K562 (cell line): ENCODE measurements around the gene EHD2. TPM values are rescaled to one million over a fixed set of nuclear protein-coding genes. Genes with fewer than 3 reads are reported as not detected.

Experiments
- ASH1L ChIP-seq: fragments of 450-650 bp; IDR thresholded peaks from 2 replicates; pipeline ENCODE4 v1.6.1; 2018; ENCODE audit warnings: borderline replicate concordance, mild to moderate bottlenecking, low read depth; ENCODE audit not compliant: partially characterized antibody
- CCNT2 ChIP-seq: IDR thresholded peaks from 2 replicates; pipeline ENCODE4 v1.6.1; 2011; ENCODE audit warnings: borderline replicate concordance, low read depth, mild to moderate bottlenecking, moderate library complexity, mixed read lengths, low read length; ENCODE audit not compliant: insufficient read length; ENCODE audit errors: extremely low read depth
- DLX4 ChIP-seq: fragments of 250-450 bp; sonication (Bioruptor Pico); IDR thresholded peaks from 2 replicates; pipeline ENCODE4 v1.6.1; 2021; ENCODE audit warnings: mild to moderate bottlenecking
- ERF ChIP-seq: fragments of 450-650 bp; formaldehyde crosslinking; IDR thresholded peaks from 2 replicates; pipeline ENCODE4 v1.4.0; 2020; ENCODE audit warnings: mild to moderate bottlenecking, mixed read lengths
- ETS2 ChIP-seq: IDR thresholded peaks from 2 replicates; pipeline ENCODE4 v1.6.1; 2016; ENCODE audit warnings: borderline replicate concordance, missing genetic modification characterization, mild to moderate bottlenecking, moderate library complexity, missing compliant biosample characterization; ENCODE audit not compliant: poor library complexity, severe bottlenecking
- EWSR1 ChIP-seq: fragments of 450-650 bp; IDR thresholded peaks from 2 replicates; pipeline ENCODE4 v1.6.1; 2018; ENCODE audit warnings: borderline replicate concordance, mild to moderate bottlenecking, low read depth, moderate library complexity; ENCODE audit not compliant: partially characterized antibody
- FOS ChIP-seq: IDR thresholded peaks from 3 replicates; pipeline ENCODE4 v1.6.1; 2011; ENCODE audit not compliant: insufficient read length; ENCODE audit errors: extremely low read depth
- FOXA3 ChIP-seq, 2 experiments: fragments of 450-650 bp in 1 of 2; sonication (generic) in 1 of 2; formaldehyde crosslinking; IDR thresholded peaks in 1 of 2; conservative IDR thresholded peaks in 1 of 2; 2 replicates each; pipeline versions ENCODE4 v1.4.0 to v1.8.0; 2020 to 2022; ENCODE audit warnings: mild to moderate bottlenecking in 2 of 2, missing genetic modification reagents in 1 of 2
- FOXM1 ChIP-seq, 2 experiments: fragments of 450-650 bp in 1 of 2; sonication (generic) in 1 of 2; formaldehyde crosslinking in 1 of 2; IDR thresholded peaks; 2 replicates each; pipeline versions ENCODE4 v1.6.1 to v1.9.0; 2017 to 2022; ENCODE audit warnings: low read depth in 2 of 2, mild to moderate bottlenecking in 2 of 2, missing genetic modification reagents in 1 of 2, moderate library complexity in 1 of 2
- IRF2 ChIP-seq: sonication (generic); formaldehyde crosslinking; IDR thresholded peaks from 2 replicates; pipeline ENCODE4 v1.8.1; 2022; ENCODE audit warnings: mild to moderate bottlenecking, missing genetic modification reagents
- RFX7 ChIP-seq: fragments of 250-450 bp; sonication (Bioruptor Pico); IDR thresholded peaks from 2 replicates; pipeline ENCODE4 v1.5.1; 2021; ENCODE audit warnings: mild to moderate bottlenecking
- ZC3H11A ChIP-seq: IDR thresholded peaks from 2 replicates; pipeline ENCODE4 v1.6.1; 2012; ENCODE audit warnings: low read depth, low read length, improper control_type of control experiment
- ZKSCAN8 ChIP-seq: fragments of 200-800 bp; sonication (Bioruptor generic); IDR thresholded peaks from 2 replicates; pipeline ENCODE4 v1.6.1; 2016; ENCODE audit warnings: missing genetic modification characterization, missing compliant biosample characterization
- ZNF3 ChIP-seq: fragments of 250-450 bp; sonication (Bioruptor Pico); IDR thresholded peaks from 2 replicates; pipeline ENCODE4 v1.5.0; 2021; ENCODE audit warnings: mild to moderate bottlenecking, moderate library complexity
- polyA plus RNA-seq, 8 experiments: library from polyadenylated mRNA; depleted of rRNA in 4 of 8; stranded (reverse) in 5 of 8; unstranded in 3 of 8; fragments of >200 nt; fragmentation: Nextera tagmentation in 2 of 8; fragmentation: Illumina TruSeq in 1 of 8; extraction: Ambion mirVana in 2 of 8; extraction: Trizol in 1 of 8; gene quantifications; 2 replicates each; pipeline versions ENCODE4 v1.2.1 to v1.2.3, GENCODE V29; 2011 to 2014; ENCODE audit warnings: inconsistent platforms in 1 of 8, missing spikeins in 1 of 8
- total RNA-seq, 7 experiments: library from RNA; depleted of rRNA in 6 of 7; stranded (reverse); fragments of >200 nt in 6 of 7; fragmentation: Illumina TruSeq in 2 of 7; extraction: Trizol in 2 of 7; gene quantifications; 2 replicates each; pipeline versions ENCODE4 v1.2.1 to v1.2.3, GENCODE V29; 2011 to 2021; ENCODE audit warnings: low replicate concordance in 1 of 7
- TF ChIP-seq, protein P1 (sequence below): fragments of 250-450 bp; sonication (Bioruptor Pico); IDR thresholded peaks from 2 replicates; pipeline ENCODE4 v1.5.0; 2021; ENCODE audit warnings: mild to moderate bottlenecking, moderate library complexity
- TF ChIP-seq, protein P2 (sequence below): fragments of 450-650 bp; IDR thresholded peaks from 2 replicates; pipeline ENCODE4 v1.7.1; 2018; ENCODE audit warnings: mild to moderate bottlenecking, low read depth; ENCODE audit not compliant: partially characterized antibody
- TF ChIP-seq, protein P3 (sequence below): fragments of 250-450 bp; sonication (Bioruptor Pico); IDR thresholded peaks from 2 replicates; pipeline ENCODE4 v1.8.0; 2022; ENCODE audit warnings: moderate library complexity, mild to moderate bottlenecking, inconsistent platforms

Gene EHD2
- total and polyA plus RNA-seq, 9 of the 15 experiments (the other 6 are each of a cell fraction or from before 2014, with no cell fraction given) = 1.7 to 32.2 (median 3.0) TPM

GRCh38 chr19:47729799-47730520 lies 16.7 kb downstream of the EHD2 start (continued):
- TF ChIP-seq, protein P1, sequence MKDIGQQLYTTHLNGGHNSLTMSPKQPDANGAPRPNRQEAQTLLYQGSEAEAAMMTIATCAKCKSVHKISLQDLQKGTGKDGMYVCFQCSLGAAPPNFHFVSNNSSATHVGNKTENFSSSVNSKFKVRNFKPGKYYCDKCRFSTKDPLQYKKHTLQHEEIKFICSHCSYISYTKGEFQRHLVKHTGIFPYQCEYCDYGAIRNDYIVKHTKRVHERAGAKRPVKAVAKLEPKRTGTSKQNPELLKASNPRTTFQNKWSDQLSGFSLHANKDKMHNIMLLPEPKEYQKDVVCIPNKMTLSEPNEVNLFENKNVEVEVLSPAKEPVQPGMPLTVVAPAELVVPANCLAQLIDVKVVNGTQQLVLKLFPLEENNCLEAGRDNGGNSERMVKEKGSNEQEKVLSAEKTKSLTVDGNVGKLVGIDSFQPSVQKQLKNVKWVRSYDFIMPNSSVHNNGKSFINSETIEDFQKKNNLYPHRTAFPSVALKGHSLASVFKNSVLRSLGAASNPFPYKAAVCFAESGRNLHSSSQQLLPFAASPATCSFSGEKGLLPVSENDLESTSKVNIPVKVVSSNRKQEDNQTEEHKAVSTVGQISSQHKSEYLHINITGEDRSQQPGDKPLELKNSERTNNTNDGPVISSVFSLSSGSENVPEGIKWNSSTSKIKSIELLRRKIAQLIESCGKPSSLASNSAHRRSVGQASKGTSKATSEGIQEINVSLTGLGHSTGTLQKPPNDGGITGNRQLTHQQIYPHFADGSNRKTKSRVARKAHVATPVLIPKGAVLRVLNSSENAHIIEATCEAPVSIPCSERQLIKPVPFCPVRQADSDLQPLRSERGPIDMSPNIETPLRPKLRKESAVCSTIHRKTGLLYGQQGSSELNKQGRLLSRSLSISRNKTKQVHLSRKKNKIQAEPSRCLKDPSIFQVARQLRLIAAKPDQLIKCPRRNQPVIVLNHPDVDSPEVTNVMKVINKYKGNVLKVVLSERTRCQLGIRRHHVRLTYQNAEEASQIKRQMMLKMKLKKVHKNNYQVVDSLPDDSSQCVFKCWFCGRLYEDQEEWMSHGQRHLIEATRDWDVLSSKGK (CRISPR knock-in tag) = no peak
- TF ChIP-seq ERF (CRISPR knock-in tag) = no peak
- peak; percentile 72 for TF ChIP-seq CCNT2
- TF ChIP-seq ZNF3 (CRISPR knock-in tag) = no peak
- peak; percentile 61 for TF ChIP-seq FOS
- TF ChIP-seq ZC3H11A = no peak
- TF ChIP-seq, protein P2, sequence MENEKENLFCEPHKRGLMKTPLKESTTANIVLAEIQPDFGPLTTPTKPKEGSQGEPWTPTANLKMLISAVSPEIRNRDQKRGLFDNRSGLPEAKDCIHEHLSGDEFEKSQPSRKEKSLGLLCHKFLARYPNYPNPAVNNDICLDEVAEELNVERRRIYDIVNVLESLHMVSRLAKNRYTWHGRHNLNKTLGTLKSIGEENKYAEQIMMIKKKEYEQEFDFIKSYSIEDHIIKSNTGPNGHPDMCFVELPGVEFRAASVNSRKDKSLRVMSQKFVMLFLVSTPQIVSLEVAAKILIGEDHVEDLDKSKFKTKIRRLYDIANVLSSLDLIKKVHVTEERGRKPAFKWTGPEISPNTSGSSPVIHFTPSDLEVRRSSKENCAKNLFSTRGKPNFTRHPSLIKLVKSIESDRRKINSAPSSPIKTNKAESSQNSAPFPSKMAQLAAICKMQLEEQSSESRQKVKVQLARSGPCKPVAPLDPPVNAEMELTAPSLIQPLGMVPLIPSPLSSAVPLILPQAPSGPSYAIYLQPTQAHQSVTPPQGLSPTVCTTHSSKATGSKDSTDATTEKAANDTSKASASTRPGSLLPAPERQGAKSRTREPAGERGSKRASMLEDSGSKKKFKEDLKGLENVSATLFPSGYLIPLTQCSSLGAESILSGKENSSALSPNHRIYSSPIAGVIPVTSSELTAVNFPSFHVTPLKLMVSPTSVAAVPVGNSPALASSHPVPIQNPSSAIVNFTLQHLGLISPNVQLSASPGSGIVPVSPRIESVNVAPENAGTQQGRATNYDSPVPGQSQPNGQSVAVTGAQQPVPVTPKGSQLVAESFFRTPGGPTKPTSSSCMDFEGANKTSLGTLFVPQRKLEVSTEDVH = peak; percentile 85
- TF ChIP-seq ETS2 (tag) = no peak
- no peak for TF ChIP-seq ASH1L
- no peak for TF ChIP-seq DLX4 (CRISPR knock-in tag)
- TF ChIP-seq IRF2 (CRISPR knock-in tag) = no peak
- no peak for TF ChIP-seq FOXA3 (CRISPR knock-in tag; conservative IDR thresholded peaks at IDR 0.05 in 1 of 2, IDR thresholded peaks at IDR 0.05 in 1 of 2)
- TF ChIP-seq, protein P3, sequence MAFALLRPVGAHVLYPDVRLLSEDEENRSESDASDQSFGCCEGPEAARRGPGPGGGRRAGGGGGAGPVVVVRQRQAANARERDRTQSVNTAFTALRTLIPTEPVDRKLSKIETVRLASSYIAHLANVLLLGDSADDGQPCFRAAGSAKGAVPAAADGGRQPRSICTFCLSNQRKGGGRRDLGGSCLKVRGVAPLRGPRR (CRISPR knock-in tag) = no peak
- TF ChIP-seq ZKSCAN8 = no peak
- no peak for TF ChIP-seq EWSR1
- no peak for TF ChIP-seq RFX7 (CRISPR knock-in tag)
- TF ChIP-seq FOXM1 (IDR thresholded peaks at IDR 0.05; ENCODE audit: low read depth) = 0 out of 2 replicates have a peak, but pooled peaks have one; percentile 23
- TF ChIP-seq FOXM1 (CRISPR knock-in tag; IDR thresholded peaks at IDR 0.05; ENCODE audit: low read depth) = no peak
